Measurements from ENCODE around the gene RABEP2. TPM values are rescaled to one million over a fixed set of nuclear protein-coding genes. Genes with fewer than 3 reads are reported as not detected.

Gene RABEP2
- total RNA-seq, 1 experiment from 2014 or later: 17.5 TPM

- Histone ChIP-seq H3K79me2 (ENCODE audit: insufficient read depth, low read length) (no peaks in the 10 kb centered on the region), H3K4ac (ENCODE audit: low read depth, low read length) (no peak overlapping the region), H2AFZ (ENCODE audit: low read length) (no peak overlapping the region), H2BK12ac (ENCODE audit: insufficient read length, low read depth, low read length) (no peak overlapping the region), H2AK5ac (ENCODE audit: insufficient read length, low read length) (no peak overlapping the region), H4K5ac (ENCODE audit: insufficient read length, low read depth, low read length) (no peak overlapping the region), H4K20me1 (ENCODE audit: control insufficient read depth, insufficient read depth, insufficient read length) (peaks cover 5% of the 10 kb centered on the region), H2BK5ac (ENCODE audit: insufficient read length, low read length) (no peak overlapping the region), H3K9ac (ENCODE audit: extremely low read depth, insufficient read length, low read length) (no peak overlapping the region), H3K79me1 (ENCODE audit: insufficient read depth, low read depth, low read length, poor library complexity, severe bottlenecking) (no peaks in the 10 kb centered on the region), H3K18ac (ENCODE audit: insufficient read length, low read depth, low read length) (no peak overlapping the region), H3K4me2 (ENCODE audit: insufficient read depth, insufficient read length, low read length) (no peak overlapping the region), H4K8ac (replicated peaks; ENCODE audit: insufficient read length, low read depth, low read length) (no peak overlapping the region), H2BK20ac (ENCODE audit: low read depth, low read length, poor library complexity, severe bottlenecking) (no peak overlapping the region), H3K27ac (ENCODE audit: insufficient read length, low read depth, low read length) (no peak overlapping the region), H4K91ac (ENCODE audit: insufficient read length, low read depth, low read length) (no peak overlapping the region), H3K14ac (ENCODE audit: insufficient read depth, low read length) (no peak overlapping the region), H3K4me1 (ENCODE audit: insufficient read depth, low read length) (peaks cover 1% of the 10 kb centered on the region; the same call in 1 of the 2 replicates), H3K56ac (ENCODE audit: insufficient read length, low read depth, low read length) (no peak overlapping the region), H3T11ph (ENCODE audit: low read length) (no peak overlapping the region), H3K27me3 (ENCODE audit: insufficient read depth, low read length) (peaks cover 4% of the 10 kb centered on the region; the same call in 1 of the 2 replicates), H2BK15ac (ENCODE audit: low read depth, low read length) (no peak overlapping the region), H3K9me3 (ENCODE audit: control insufficient read depth, low read depth, low read length) (no peaks in the 10 kb centered on the region), H3K23ac (ENCODE audit: insufficient read length, low read depth, low read length) (no peak overlapping the region), H3K23me2 (ENCODE audit: insufficient read length, low read depth, low read length, poor library complexity, severe bottlenecking) (peaks cover 11% of the 10 kb centered on the region), H2BK120ac (ENCODE audit: low read depth, low read length, poor library complexity, severe bottlenecking) (no peak overlapping the region)
- H3K36me3 Mint-ChIP-seq (ENCODE audit: insufficient read depth in 1 of 3, low read depth in 3 of 3): peaks cover 2 to 28% (median 20%) of the 10 kb centered on the region in 3 experiments; a peak in 6 of 7 replicates
- TF ChIP-seq CTCF (conservative IDR thresholded peaks at IDR 0.05): no peak
- H3K9me3 Mint-ChIP-seq: no peaks in the 10 kb centered on the region; a peak in 2 of 5 replicates
- no CpG with 5 or more reads among the region's 17 CpGs for WGBS (ENCODE audit: extremely low coverage, insufficient read length, low lambda C conversion rate)
- H3K27me3 Mint-ChIP-seq (ENCODE audit: low read depth): peaks cover 10% of the 10 kb centered on the region
- no peak for DNase-seq
- H3K27ac Mint-ChIP-seq: peak overlapping the region in 1 of 3 experiments; percentile 83; a peak in 1 of 7 replicates
- H3K4me3 Mint-ChIP-seq: no peak overlapping the region
- H3K4me1 Mint-ChIP-seq: peaks cover 26 to 48% of the 10 kb centered on the region in 2 experiments
Measured at GRCh38 chr16:28876019-28876659, 48.9 kb downstream of the RABEP2 start.
